Measurements from ENCODE around the gene NUP98. TPM values are rescaled to one million over a fixed set of nuclear protein-coding genes. Genes with fewer than 3 reads are reported as not detected.

The NUP98 gene
- total and polyA plus RNA-seq, 9 donors, result 38.5 to 126 (median 77.6) TPM

- DNase-seq, result no peak
- Histone ChIP-seq H3K9me3 (no peaks in the 10 kb centered on the region), H3K27me3 (no peaks in the 10 kb centered on the region), H3K4me1 (ENCODE audit: insufficient read depth) (no peaks in the 10 kb centered on the region), H3K27ac (no peak overlapping the region), H3K4me3 (no peak overlapping the region), H3K36me3 (no peaks in the 10 kb centered on the region)
- TF ChIP-seq POLR2A (IDR thresholded peaks at IDR 0.05), result no peak
- no peak for TF ChIP-seq EP300 (IDR thresholded peaks at IDR 0.05)
- TF ChIP-seq CTCF (IDR thresholded peaks at IDR 0.05), result no peak
- WGBS, 3 donors, result 95% methylated on average over 3 of the region's 3 CpGs
- intact Hi-C loops (cut with DNase I), result no loop called here
These were observed 118.3 kb downstream of the NUP98 start for GRCh38 chr11:3679077-3679476.

GRCh38 chr11:3675971-3676370 is 121.4 kb downstream of the NUP98 start:
- intact Hi-C loops (cut with DNase I), result no loop called here
- no peak overlapping the region for H3K27ac ChIP-seq
- H3K4me3 ChIP-seq, result no peak overlapping the region
- WGBS, 3 donors, result 95 to 97% (median 96%) methylated on average over 11 of the region's 11 CpGs
- TF ChIP-seq CTCF (IDR thresholded peaks at IDR 0.05) (no peak), POLR2A (IDR thresholded peaks at IDR 0.05) (no peak), EP300 (IDR thresholded peaks at IDR 0.05) (no peak)
- no peaks in the 10 kb centered on the region for H3K4me1 ChIP-seq (ENCODE audit: insufficient read depth)
- no peaks in the 10 kb centered on the region for H3K36me3 ChIP-seq
- H3K9me3 ChIP-seq, result no peaks in the 10 kb centered on the region
- H3K27me3 ChIP-seq, result no peaks in the 10 kb centered on the region
- no peak for DNase-seq

GRCh38 chr11:3674189-3674588 is 123.2 kb downstream of the NUP98 start:
- WGBS, 3 donors, result 98 to 100% (median 100%) methylated on average over 1 of the region's 1 CpG
- no peak overlapping the region for H3K27ac ChIP-seq
- no peaks in the 10 kb centered on the region for H3K27me3 ChIP-seq
- H3K36me3 ChIP-seq, result no peaks in the 10 kb centered on the region
- no peaks in the 10 kb centered on the region for H3K9me3 ChIP-seq
- H3K4me1 ChIP-seq (ENCODE audit: insufficient read depth), result no peaks in the 10 kb centered on the region
- H3K4me3 ChIP-seq, result no peak overlapping the region
- no peak for DNase-seq
- intact Hi-C loops (cut with DNase I), result no loop called here
- no peak for TF ChIP-seq EP300 (IDR thresholded peaks at IDR 0.05)
- no peak for TF ChIP-seq CTCF (IDR thresholded peaks at IDR 0.05)
- no peak for TF ChIP-seq POLR2A (IDR thresholded peaks at IDR 0.05)

GRCh38 chr11:3671334-3672254 is 125.8 kb downstream of the NUP98 start, which contains the start of gene CHRNA10:
Gene CHRNA10, minus strand, starts transcription at chr11:3671384. Its CDS starts 72 bp downstream, at chr11:3671312.
- no peak for DNase-seq
- 69 to 72% (median 72%) methylated on average over 9 of the region's 9 CpGs for WGBS, 3 donors
- TF ChIP-seq EP300 (IDR thresholded peaks at IDR 0.05) (no peak), CTCF (IDR thresholded peaks at IDR 0.05) (no peak), POLR2A (IDR thresholded peaks at IDR 0.05) (no peak)
- H3K36me3 ChIP-seq, result no peaks in the 10 kb centered on the region
- H3K4me1 ChIP-seq (ENCODE audit: insufficient read depth), result no peaks in the 10 kb centered on the region
- H3K9me3 ChIP-seq, result no peaks in the 10 kb centered on the region
- intact Hi-C loops (cut with DNase I), result no loop called here
- H3K27me3 ChIP-seq, result no peaks in the 10 kb centered on the region
- H3K27ac ChIP-seq, result no peak within 1 kb of the TSS
- no peak within 1 kb of the TSS for H3K4me3 ChIP-seq

Data from ovary (tissue), 9 donors.